ENCODE results near the gene RNF157.
"Not testable (repeated sequence)": the region's sequence is repeated elsewhere in the genome, so short reads cannot be mapped to it uniquely, and the experiment has no call there.

RNF157 gene

GRCh38 chr17:76250141-76250540 lies 9.8 kb upstream of the RNF157 start:
- DNase-seq (ENCODE audit: insufficient read length): no peak
- no peak for FAIRE-seq
- TF ChIP-seq TAF1 (IDR thresholded peaks at IDR 0.05; ENCODE audit: borderline replicate concordance, low read depth, low read length) (no peak), POLR2AphosphoS5 (IDR thresholded peaks at IDR 0.05; ENCODE audit: low read depth, low read length) (no peak), POLR2A (IDR thresholded peaks at IDR 0.05; ENCODE audit: low read depth, low read length) (no peak)

- FAIRE-seq: no peak
- DNase-seq (ENCODE audit: insufficient read length): no peak
- no peak for TF ChIP-seq TAF1 (IDR thresholded peaks at IDR 0.05; ENCODE audit: borderline replicate concordance, low read depth, low read length)
- no peak for TF ChIP-seq POLR2A (IDR thresholded peaks at IDR 0.05; ENCODE audit: low read depth, low read length)
- no peak for TF ChIP-seq POLR2AphosphoS5 (IDR thresholded peaks at IDR 0.05; ENCODE audit: low read depth, low read length)
Measured at GRCh38 chr17:76248013-76248782, 7.9 kb upstream of the RNF157 start.

- no peak for DNase-seq (ENCODE audit: insufficient read length)
- no peak for FAIRE-seq
- TF ChIP-seq POLR2A (IDR thresholded peaks at IDR 0.05; ENCODE audit: low read depth, low read length) (no peak), TAF1 (IDR thresholded peaks at IDR 0.05; ENCODE audit: borderline replicate concordance, low read depth, low read length) (no peak), POLR2AphosphoS5 (IDR thresholded peaks at IDR 0.05; ENCODE audit: low read depth, low read length) (no peak)
Measured at GRCh38 chr17:76247304-76247703, 7.0 kb upstream of the RNF157 start.

- TF ChIP-seq POLR2A (IDR thresholded peaks at IDR 0.05; ENCODE audit: low read depth, low read length): peak; percentile 69
- peak; percentile 78 for TF ChIP-seq POLR2AphosphoS5 (IDR thresholded peaks at IDR 0.05; ENCODE audit: low read depth, low read length)
- TF ChIP-seq TAF1 (IDR thresholded peaks at IDR 0.05; ENCODE audit: borderline replicate concordance, low read depth, low read length): no peak
- DNase-seq (ENCODE audit: insufficient read length) (peak; percentile 79), FAIRE-seq (peak; percentile 95)
Measured at GRCh38 chr17:76246080-76247066, 6.1 kb upstream of the RNF157 start.

GRCh38 chr17:76244721-76245120 lies 4.4 kb upstream of the RNF157 start:
- not testable (repeated sequence) for DNase-seq (ENCODE audit: insufficient read length); FAIRE-seq

GRCh38 chr17:76243826-76244679 lies 3.8 kb upstream of the RNF157 start:
- FAIRE-seq: no peak
- no peak for DNase-seq (ENCODE audit: insufficient read length)
- TF ChIP-seq POLR2A (IDR thresholded peaks at IDR 0.05; ENCODE audit: low read depth, low read length) (no peak), POLR2AphosphoS5 (IDR thresholded peaks at IDR 0.05; ENCODE audit: low read depth, low read length) (no peak), TAF1 (IDR thresholded peaks at IDR 0.05; ENCODE audit: borderline replicate concordance, low read depth, low read length) (no peak)

GRCh38 chr17:76241691-76242255 lies 1.5 kb upstream of the RNF157 start:
- no peak for DNase-seq (ENCODE audit: insufficient read length)
- TF ChIP-seq POLR2A (IDR thresholded peaks at IDR 0.05; ENCODE audit: low read depth, low read length): no peak
- no peak for TF ChIP-seq POLR2AphosphoS5 (IDR thresholded peaks at IDR 0.05; ENCODE audit: low read depth, low read length)
- no peak for TF ChIP-seq TAF1 (IDR thresholded peaks at IDR 0.05; ENCODE audit: borderline replicate concordance, low read depth, low read length)
- no peak for FAIRE-seq

GRCh38 chr17:76241204-76241538 lies 878 bp upstream of the RNF157 start:
- FAIRE-seq (no peak), DNase-seq (ENCODE audit: insufficient read length) (no peak)
- no peak for TF ChIP-seq POLR2AphosphoS5 (IDR thresholded peaks at IDR 0.05; ENCODE audit: low read depth, low read length)
- TF ChIP-seq POLR2A (IDR thresholded peaks at IDR 0.05; ENCODE audit: low read depth, low read length): no peak
- TF ChIP-seq TAF1 (IDR thresholded peaks at IDR 0.05; ENCODE audit: borderline replicate concordance, low read depth, low read length): no peak

GRCh38 chr17:76239538-76240274 lies 587 bp downstream of the RNF157 start:
- FAIRE-seq (no peak), DNase-seq (ENCODE audit: insufficient read length) (no peak)
- TF ChIP-seq POLR2A (IDR thresholded peaks at IDR 0.05; ENCODE audit: low read depth, low read length) (no peak), POLR2AphosphoS5 (IDR thresholded peaks at IDR 0.05; ENCODE audit: low read depth, low read length) (no peak), TAF1 (IDR thresholded peaks at IDR 0.05; ENCODE audit: borderline replicate concordance, low read depth, low read length) (no peak)

GRCh38 chr17:76238847-76239537 lies 1.3 kb downstream of the RNF157 start:
- TF ChIP-seq TAF1 (IDR thresholded peaks at IDR 0.05; ENCODE audit: borderline replicate concordance, low read depth, low read length) (no peak), POLR2A (IDR thresholded peaks at IDR 0.05; ENCODE audit: low read depth, low read length) (no peak), POLR2AphosphoS5 (IDR thresholded peaks at IDR 0.05; ENCODE audit: low read depth, low read length) (no peak)
- DNase-seq (ENCODE audit: insufficient read length): no peak
- FAIRE-seq: peak; percentile 21
